Endodermal cell (in vitro differentiated cells): ENCODE measurements around the gene GSDME. TPM values are rescaled to one million over a fixed set of nuclear protein-coding genes. Genes with fewer than 3 reads are reported as not detected.

Experiments used
- DNase-seq: peaks from one replicate; pipeline ENCODE4 v3.0.0-alpha.2; 2017
- H3K27ac ChIP-seq: 2 replicates; pipeline ENCODE4 v1.5.1; 2013; ENCODE audit warnings: mild to moderate bottlenecking, low read depth, low read length, moderate library complexity
- H3K27me3 ChIP-seq: 2 replicates; pipeline ENCODE4 v1.6.1; 2013; ENCODE audit warnings: mild to moderate bottlenecking, low read length, moderate library complexity; ENCODE audit not compliant: insufficient read depth, control insufficient read depth, poor library complexity, severe bottlenecking
- H3K36me3 ChIP-seq: 2 replicates; pipeline ENCODE4 v1.7.0; 2013; ENCODE audit warnings: mild to moderate bottlenecking, low read length, moderate library complexity; ENCODE audit not compliant: control insufficient read depth, insufficient read depth
- H3K4me1 ChIP-seq: one replicate; pipeline ENCODE4 v1.7.0; 2013; ENCODE audit warnings: low read length; ENCODE audit not compliant: control insufficient read depth, insufficient read depth
- H3K4me3 ChIP-seq: 2 replicates; pipeline ENCODE4 v1.5.1; 2013; ENCODE audit warnings: mild to moderate bottlenecking, low read length, moderate library complexity
- H3K9ac ChIP-seq: 2 replicates; pipeline ENCODE4 v1.6.1; 2013; ENCODE audit warnings: mild to moderate bottlenecking, low read length, moderate library complexity; ENCODE audit not compliant: poor library complexity, severe bottlenecking; ENCODE audit errors: extremely low read depth
- H3K9me3 ChIP-seq: 2 replicates; pipeline ENCODE4 v1.6.1; 2013; ENCODE audit warnings: mild to moderate bottlenecking, low read length, moderate library complexity; ENCODE audit not compliant: control insufficient read depth
- H3K27ac Mint-ChIP-seq: 2 replicates; pipeline ENCODE4 v1.8.0; 2020; ENCODE audit warnings: mixed read lengths
- H3K27me3 Mint-ChIP-seq: 2 replicates; pipeline ENCODE4 v1.8.0; 2021; ENCODE audit warnings: mild to moderate bottlenecking, mixed read lengths; ENCODE audit not compliant: insufficient read depth
- H3K36me3 Mint-ChIP-seq: 2 replicates; pipeline ENCODE4 v1.8.0; 2020; ENCODE audit warnings: low read depth, mixed read lengths
- H3K4me1 Mint-ChIP-seq: 2 replicates; pipeline ENCODE4 v1.8.0; 2020; ENCODE audit warnings: mixed read lengths
- H3K4me3 Mint-ChIP-seq: 2 replicates; pipeline ENCODE4 v1.8.0; 2020; ENCODE audit warnings: mild to moderate bottlenecking, moderate library complexity, mixed read lengths
- H3K9me3 Mint-ChIP-seq: 2 replicates; pipeline ENCODE4 v1.8.0; 2020; ENCODE audit warnings: mild to moderate bottlenecking, mixed read lengths
- WGBS, 2 experiments: methylation state at CpG; one replicate each; pipeline versions ENCODE4 v1.1.5 to v1.1.7; 2013; ENCODE audit warnings: missing lambda C conversion rate in 2 of 2, mixed read lengths in 1 of 2; ENCODE audit not compliant: insufficient coverage in 1 of 2, insufficient read length in 1 of 2; 5-methylcytosine and 5-hydroxymethylcytosine counted together
- total RNA-seq, 2 donors: library from RNA; stranded (reverse); fragmentation: NEBNext Ultra II Directional in 1 of 2; extraction: Animal tissue kit (Norgen Biotek cat#: 25700) in 1 of 2; gene quantifications; 2 replicates in 1 of 2; 3 replicates in 1 of 2; pipeline ENCODE4 v1.2.1, GENCODE V29; 2021
- TF ChIP-seq, protein P1 (sequence below): fragments of 200-600 bp; sonication (generic); conservative IDR thresholded peaks from 2 replicates; pipeline ENCODE4 v1.5.0; 2021; ENCODE audit warnings: antibody characterized with exemption, mild to moderate bottlenecking

The GSDME gene
- total RNA-seq, 2 donors from 2014 or later = 8.9 to 17.9 TPM

DNA sequence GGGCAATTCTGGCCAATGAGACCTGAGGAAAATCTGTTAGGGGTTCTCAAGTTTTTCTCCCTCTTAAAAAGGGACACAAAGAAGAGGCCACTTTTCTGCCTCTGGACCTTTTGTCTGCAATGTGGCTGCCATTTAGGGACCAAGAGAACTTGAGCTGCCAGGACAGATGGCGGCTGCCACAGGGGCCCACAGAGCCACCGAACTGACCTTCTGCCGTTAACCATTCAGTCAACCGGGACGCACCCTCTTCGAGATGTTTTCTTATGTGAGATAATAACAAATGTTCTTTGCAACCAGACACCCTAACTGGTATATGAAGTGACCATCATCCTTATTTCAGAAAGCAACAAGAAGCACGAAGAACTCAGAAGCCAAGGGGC lies 29.2 kb downstream of the GSDME start:
- H3K36me3 Mint-ChIP-seq = no peaks in the 10 kb centered on the region
- Histone ChIP-seq H3K9ac (no peak overlapping the region), H3K36me3 (no peaks in the 10 kb centered on the region), H3K27ac (no peak overlapping the region), H3K4me1 (no peaks in the 10 kb centered on the region), H3K9me3 (no peaks in the 10 kb centered on the region), H3K27me3 (no peaks in the 10 kb centered on the region), H3K4me3 (no peak overlapping the region)
- 90 to 100% methylated on average over 3 to 7 of the region's 7 CpGs for WGBS, 2 experiments
- H3K27me3 Mint-ChIP-seq = no peaks in the 10 kb centered on the region
- no peak for DNase-seq
- H3K27ac Mint-ChIP-seq = no peak overlapping the region
- no peaks in the 10 kb centered on the region for H3K9me3 Mint-ChIP-seq
- TF ChIP-seq, protein P1, sequence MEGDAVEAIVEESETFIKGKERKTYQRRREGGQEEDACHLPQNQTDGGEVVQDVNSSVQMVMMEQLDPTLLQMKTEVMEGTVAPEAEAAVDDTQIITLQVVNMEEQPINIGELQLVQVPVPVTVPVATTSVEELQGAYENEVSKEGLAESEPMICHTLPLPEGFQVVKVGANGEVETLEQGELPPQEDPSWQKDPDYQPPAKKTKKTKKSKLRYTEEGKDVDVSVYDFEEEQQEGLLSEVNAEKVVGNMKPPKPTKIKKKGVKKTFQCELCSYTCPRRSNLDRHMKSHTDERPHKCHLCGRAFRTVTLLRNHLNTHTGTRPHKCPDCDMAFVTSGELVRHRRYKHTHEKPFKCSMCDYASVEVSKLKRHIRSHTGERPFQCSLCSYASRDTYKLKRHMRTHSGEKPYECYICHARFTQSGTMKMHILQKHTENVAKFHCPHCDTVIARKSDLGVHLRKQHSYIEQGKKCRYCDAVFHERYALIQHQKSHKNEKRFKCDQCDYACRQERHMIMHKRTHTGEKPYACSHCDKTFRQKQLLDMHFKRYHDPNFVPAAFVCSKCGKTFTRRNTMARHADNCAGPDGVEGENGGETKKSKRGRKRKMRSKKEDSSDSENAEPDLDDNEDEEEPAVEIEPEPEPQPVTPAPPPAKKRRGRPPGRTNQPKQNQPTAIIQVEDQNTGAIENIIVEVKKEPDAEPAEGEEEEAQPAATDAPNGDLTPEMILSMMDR = no peak
- no peak overlapping the region for H3K4me3 Mint-ChIP-seq
- peaks cover 6% of the 10 kb centered on the region for H3K4me1 Mint-ChIP-seq

DNA sequence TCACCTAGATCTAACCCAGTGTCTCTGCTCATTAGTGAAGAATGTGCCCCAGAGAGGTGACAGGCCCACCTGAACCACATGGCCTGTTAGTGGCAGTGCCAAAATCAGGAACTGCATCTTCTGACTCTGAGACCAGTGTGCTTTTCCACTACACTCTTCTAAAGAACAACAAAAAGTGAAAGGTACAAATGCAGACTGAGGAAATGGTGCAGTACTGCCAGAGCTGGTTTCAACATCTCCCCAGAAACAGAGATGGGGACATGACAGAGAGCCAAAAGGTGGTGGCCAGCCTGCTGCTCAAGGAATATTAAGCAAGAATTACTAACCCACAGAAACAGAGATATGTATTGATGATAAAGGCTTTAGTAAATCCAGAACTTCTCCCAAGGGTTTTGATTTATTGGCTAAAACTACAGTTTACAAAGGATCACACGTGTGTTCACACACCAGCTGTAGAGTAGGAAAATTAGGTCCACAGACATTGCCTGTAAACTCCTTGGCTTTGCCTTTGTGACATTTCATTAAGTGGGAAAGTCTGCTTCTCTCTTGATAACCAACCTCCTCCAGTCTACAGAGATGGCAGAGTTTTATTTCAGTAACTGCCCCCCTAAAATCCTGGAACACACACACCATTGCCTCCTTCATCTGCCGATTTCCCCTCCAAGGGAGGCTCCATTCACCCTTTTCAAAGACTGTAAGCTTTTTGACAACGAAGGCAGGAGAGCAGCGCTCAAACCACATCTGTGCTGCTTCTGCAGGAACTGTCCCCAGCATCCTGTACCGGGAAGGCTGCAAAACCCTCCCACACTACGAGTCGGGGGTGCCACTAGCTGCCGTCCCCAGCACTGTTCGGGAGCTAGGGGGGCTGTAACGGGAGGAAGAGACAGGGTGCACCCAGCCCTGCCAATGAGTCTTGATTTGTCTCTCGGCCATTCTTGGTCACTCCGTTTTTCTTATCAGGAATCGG lies 29.8 kb downstream of the GSDME start:
- H3K27me3 ChIP-seq = no peaks in the 10 kb centered on the region
- Mint-ChIP-seq H3K27me3 (no peaks in the 10 kb centered on the region), H3K4me3 (no peak overlapping the region), H3K36me3 (no peaks in the 10 kb centered on the region), H3K9me3 (no peaks in the 10 kb centered on the region), H3K27ac (no peak overlapping the region), H3K4me1 (peaks cover 8% of the 10 kb centered on the region)
- no peak for DNase-seq
- no peak overlapping the region for H3K27ac ChIP-seq
- 89 to 95% methylated on average over 8 to 13 of the region's 13 CpGs for WGBS, 2 experiments
- no peak overlapping the region for H3K9ac ChIP-seq
- H3K36me3 ChIP-seq = no peaks in the 10 kb centered on the region
- TF ChIP-seq, protein P1 = no peak
- no peaks in the 10 kb centered on the region for H3K4me1 ChIP-seq
- H3K4me3 ChIP-seq = no peak overlapping the region
- no peaks in the 10 kb centered on the region for H3K9me3 ChIP-seq

GRCh38 chr7:24725554-24726241 lies 31.6 kb downstream of the GSDME start:
- 79 to 85% methylated on average over 9 to 14 of the region's 14 CpGs for WGBS, 2 experiments
- no peak overlapping the region for H3K4me3 ChIP-seq
- no peak overlapping the region for H3K27ac ChIP-seq
- H3K27ac Mint-ChIP-seq = no peak overlapping the region
- H3K9me3 Mint-ChIP-seq = no peaks in the 10 kb centered on the region
- no peaks in the 10 kb centered on the region for H3K4me1 ChIP-seq
- no peaks in the 10 kb centered on the region for H3K27me3 Mint-ChIP-seq
- no peaks in the 10 kb centered on the region for H3K9me3 ChIP-seq
- H3K36me3 ChIP-seq = no peaks in the 10 kb centered on the region
- no peak overlapping the region for H3K4me3 Mint-ChIP-seq
- DNase-seq = peak; percentile 80
- H3K27me3 ChIP-seq = no peaks in the 10 kb centered on the region
- H3K9ac ChIP-seq = no peak overlapping the region
- TF ChIP-seq, protein P1 = no peak
- H3K36me3 Mint-ChIP-seq = no peaks in the 10 kb centered on the region
- peaks cover 21% of the 10 kb centered on the region for H3K4me1 Mint-ChIP-seq
